Stimulated activated CD4-positive, alpha-beta T cell treated with anti-CD3 and anti-CD28 coated beads, Interleukin-1b, Interleukin-23, amount 100 ng/mL, for 24 hours (primary cell): ENCODE results near the gene INPPL1.
"Not testable (repeated sequence)": the region's sequence is repeated elsewhere in the genome, so short reads cannot be mapped to it uniquely, and the experiment has no call there.

Experiments used
- DNase-seq, 4 experiments: peaks; one replicate each; pipeline ENCODE4 v3.0.0-alpha.2; 2020; ENCODE audit warnings: low read depth in 4 of 4, low spot score in 1 of 4

The INPPL1 gene, protein sequence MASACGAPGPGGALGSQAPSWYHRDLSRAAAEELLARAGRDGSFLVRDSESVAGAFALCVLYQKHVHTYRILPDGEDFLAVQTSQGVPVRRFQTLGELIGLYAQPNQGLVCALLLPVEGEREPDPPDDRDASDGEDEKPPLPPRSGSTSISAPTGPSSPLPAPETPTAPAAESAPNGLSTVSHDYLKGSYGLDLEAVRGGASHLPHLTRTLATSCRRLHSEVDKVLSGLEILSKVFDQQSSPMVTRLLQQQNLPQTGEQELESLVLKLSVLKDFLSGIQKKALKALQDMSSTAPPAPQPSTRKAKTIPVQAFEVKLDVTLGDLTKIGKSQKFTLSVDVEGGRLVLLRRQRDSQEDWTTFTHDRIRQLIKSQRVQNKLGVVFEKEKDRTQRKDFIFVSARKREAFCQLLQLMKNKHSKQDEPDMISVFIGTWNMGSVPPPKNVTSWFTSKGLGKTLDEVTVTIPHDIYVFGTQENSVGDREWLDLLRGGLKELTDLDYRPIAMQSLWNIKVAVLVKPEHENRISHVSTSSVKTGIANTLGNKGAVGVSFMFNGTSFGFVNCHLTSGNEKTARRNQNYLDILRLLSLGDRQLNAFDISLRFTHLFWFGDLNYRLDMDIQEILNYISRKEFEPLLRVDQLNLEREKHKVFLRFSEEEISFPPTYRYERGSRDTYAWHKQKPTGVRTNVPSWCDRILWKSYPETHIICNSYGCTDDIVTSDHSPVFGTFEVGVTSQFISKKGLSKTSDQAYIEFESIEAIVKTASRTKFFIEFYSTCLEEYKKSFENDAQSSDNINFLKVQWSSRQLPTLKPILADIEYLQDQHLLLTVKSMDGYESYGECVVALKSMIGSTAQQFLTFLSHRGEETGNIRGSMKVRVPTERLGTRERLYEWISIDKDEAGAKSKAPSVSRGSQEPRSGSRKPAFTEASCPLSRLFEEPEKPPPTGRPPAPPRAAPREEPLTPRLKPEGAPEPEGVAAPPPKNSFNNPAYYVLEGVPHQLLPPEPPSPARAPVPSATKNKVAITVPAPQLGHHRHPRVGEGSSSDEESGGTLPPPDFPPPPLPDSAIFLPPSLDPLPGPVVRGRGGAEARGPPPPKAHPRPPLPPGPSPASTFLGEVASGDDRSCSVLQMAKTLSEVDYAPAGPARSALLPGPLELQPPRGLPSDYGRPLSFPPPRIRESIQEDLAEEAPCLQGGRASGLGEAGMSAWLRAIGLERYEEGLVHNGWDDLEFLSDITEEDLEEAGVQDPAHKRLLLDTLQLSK

GRCh38 chr11:72224564-72225410 is at the start of gene INPPL1:
TSS of gene INPPL1 (plus strand) at chr11:72224767. CDS start at chr11:72224985, 218 bp downstream.
- peak in 1 of 4 experiments; percentile 30 for DNase-seq

DNA sequence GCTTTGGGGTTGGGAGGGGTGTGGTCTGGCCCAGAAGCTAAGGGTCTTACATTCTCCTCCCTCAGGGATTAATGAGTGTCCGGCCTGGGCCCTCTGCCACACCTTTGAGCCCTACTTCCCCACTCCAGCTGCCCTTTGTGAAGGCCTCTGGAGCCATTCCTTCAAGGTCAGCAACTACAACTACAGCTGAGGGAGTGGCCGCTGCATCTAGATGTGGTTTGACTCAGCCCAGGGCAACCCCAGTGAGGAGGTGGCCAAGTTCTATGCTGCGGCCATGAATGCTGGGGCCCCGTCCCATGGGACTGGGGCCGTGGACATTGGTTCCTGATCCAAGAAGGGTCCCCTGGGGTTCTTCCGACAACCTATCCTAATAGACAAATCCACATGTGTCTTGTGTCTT is 46.9 kb upstream of the INPPL1 start:
- DNase-seq: no peak

GRCh38 chr11:72179049-72179803 is 45.3 kb upstream of the INPPL1 start:
- DNase-seq: no peak

DNA sequence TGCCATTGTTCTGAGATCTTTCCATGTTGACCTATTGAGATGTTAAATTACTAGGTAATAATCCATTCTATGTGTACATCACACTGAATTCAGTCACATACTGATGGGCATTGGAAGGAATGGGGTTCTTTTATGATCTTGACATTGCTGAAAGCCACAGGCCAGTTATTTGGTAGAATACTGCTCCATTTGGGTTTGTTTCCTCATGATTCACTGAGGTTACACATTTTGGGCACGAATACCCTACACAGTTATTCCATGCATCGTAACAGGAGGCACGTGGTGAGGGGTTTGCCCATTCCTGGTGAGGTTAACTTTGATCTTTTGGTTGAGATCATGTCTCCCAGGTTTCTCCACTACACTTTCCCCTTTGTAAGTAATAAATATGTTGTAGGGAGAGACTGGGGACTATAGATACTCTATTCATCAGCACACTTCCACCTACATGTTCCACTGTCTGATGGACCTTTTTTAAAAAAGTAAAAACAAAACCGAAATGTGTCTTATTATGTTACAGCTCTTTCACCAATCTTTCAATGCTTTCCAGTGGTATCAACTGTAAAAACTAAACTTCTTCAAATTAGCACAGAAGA is 44.7 kb upstream of the INPPL1 start:
- DNase-seq: no peak

- DNase-seq: not testable (repeated sequence)
Measured at GRCh38 chr11:72180892-72181552, 43.5 kb upstream of the INPPL1 start.

GRCh38 chr11:72181553-72181958 is 43.0 kb upstream of the INPPL1 start:
- not testable (repeated sequence) for DNase-seq

DNA sequence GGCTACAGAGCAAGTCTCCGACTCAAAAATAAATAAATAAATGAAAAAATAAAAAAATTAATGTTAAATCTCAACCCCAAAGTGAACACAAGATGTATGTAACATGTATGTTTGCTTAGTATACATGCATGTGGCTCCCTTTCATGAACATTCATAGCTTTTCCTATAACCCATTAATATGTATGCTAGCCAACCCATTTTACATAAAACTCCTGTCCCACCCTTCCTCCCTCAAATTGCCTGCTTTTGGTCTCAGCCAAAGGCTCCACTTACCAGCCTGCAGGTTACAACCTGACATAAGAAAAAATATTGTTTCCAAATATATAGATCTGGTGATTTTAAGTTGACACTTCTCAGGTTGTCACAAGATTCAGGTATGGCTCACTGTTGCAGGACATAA is 36.3 kb upstream of the INPPL1 start:
- no peak for DNase-seq

DNA sequence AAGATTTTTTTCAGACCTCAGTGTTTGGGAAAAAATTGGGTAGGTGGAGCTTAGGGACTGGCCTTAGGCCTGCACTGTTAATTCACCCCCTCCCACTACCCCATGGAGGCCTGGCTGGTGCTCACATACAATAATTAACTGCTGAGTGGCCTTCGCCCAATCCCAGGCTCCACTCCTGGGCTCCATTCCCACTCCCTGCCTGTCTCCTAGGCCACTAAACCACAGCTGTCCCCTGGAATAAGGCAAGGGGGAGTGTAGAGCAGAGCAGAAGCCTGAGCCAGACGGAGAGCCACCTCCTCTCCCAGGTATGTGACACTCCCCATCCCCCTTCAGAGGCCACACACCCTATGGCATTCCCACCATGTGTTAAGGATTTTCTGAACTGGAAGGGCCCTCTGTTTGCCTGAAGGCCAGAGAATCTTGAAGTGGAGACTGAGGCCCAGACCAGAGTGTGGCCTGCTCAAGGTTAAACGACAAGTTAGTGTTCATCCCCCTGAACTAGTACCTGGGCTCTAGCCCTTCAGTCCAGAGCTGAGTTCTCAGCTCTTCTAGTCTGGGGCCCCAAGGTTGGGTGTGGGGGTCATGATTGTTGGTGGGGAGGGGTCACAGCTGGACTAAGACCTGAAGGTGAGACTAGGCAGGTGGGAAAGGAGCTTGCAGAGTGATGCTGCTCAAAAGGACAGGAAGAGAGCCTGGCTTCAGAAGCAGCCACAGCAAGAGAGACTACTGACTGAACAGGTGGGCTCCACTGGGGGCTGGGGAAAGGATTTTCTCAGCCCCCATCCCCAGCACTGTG is 34.9 kb upstream of the INPPL1 start:
- DNase-seq: no peak

- DNase-seq: no peak
Measured at GRCh38 chr11:72190631-72191071, 33.9 kb upstream of the INPPL1 start.

- DNase-seq: no peak
Measured at GRCh38 chr11:72191961-72192381, 32.6 kb upstream of the INPPL1 start, which contains the start of gene FOLR1. TSS of gene FOLR1 (plus strand) at chr11:72192140. CDS start at chr11:72192174, 34 bp downstream.

- no peak for DNase-seq
Measured at GRCh38 chr11:72195518-72196270, 28.9 kb upstream of the INPPL1 start.

- DNase-seq: not testable (repeated sequence)
Measured at GRCh38 chr11:72201445-72201844, 23.1 kb upstream of the INPPL1 start.

GRCh38 chr11:72202571-72202970 is 22.0 kb upstream of the INPPL1 start:
- no peak for DNase-seq

- DNase-seq: no peak
Measured at GRCh38 chr11:72203163-72203562, 21.4 kb upstream of the INPPL1 start.

DNA sequence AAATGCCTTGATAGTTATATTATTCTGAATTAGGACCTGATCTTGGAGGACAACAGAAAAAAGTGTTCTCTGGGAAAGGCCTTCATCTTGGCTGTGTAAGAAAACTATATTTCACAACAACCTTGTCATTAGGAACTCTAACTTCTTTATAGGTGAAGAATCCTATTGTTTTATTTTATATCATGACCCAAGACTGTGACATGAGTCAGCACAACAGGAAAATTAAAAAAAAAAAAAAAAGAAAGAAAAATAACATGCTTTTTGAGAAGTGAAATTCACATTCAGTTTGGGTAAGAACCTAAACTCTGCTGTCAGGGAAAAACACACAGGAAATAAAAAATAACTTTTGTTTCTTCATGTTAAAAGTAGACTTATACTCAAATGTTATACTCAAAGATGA is 19.7 kb upstream of the INPPL1 start:
- no peak for DNase-seq

DNA sequence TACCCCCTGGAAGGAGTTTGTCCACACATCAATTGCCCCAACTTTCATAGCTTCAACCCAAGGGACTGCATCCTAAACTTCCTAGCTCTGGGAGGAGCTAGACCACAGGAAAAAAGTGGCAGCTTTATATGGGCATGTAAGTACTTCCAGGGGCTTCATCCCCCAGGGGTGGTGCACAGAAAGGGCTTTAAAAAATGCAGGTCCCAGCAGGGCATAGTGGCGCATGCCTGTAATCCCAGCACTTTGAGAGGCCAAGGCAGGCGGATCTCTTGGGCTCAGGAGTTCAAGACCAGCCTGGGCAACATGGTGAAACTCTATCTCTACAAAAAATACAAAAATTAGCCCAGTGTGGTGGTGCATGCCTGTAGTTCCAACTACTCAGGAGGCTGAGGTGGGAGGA is 17.8 kb upstream of the INPPL1 start:
- not testable (repeated sequence) for DNase-seq

DNA sequence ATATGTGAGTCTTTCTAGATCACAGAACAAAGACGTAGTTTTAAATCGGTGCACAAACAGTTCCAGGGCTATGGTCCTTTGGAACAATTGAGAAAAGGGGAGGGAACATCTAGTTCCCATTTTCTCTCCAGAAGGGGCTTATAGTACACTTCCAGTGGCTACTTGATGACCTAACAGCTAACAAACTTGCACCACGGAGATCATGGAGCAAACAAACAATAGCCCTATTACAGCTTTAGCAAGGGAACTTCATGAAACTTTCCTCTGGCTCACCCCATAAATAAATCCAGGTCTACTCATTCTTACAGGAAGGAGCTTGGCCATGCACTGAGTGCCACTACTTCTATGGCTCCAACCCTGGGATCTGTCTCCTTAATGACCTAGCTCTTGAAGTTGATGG is 16.3 kb upstream of the INPPL1 start:
- DNase-seq: no peak
